CD4-positive, alpha-beta T cell treated with Interleukin-10 for 1 hour (primary cell): ENCODE results near the gene ATXN2.
"Not testable (repeated sequence)": the region's sequence is repeated elsewhere in the genome, so short reads cannot be mapped to it uniquely, and the experiment has no call there.

ENCODE experiments used
- DNase-seq: peaks from one replicate; pipeline ENCODE4 v3.0.0-alpha.2; 2020

The ATXN2 gene

GRCh38 chr12:111599453-111600204 is 514 bp upstream of the ATXN2 start:
- DNase-seq = peak; percentile 89

GRCh38 chr12:111597831-111598636 is 1.1 kb downstream of the ATXN2 start:
- peak; percentile 26 for DNase-seq

- peak; percentile 16 for DNase-seq
Measured at GRCh38 chr12:111596985-111597830, 1.9 kb downstream of the ATXN2 start.

GRCh38 chr12:111595341-111595835 is 3.7 kb downstream of the ATXN2 start:
- not testable (repeated sequence) for DNase-seq

- not testable (repeated sequence) for DNase-seq
Measured at GRCh38 chr12:111591399-111592010, 7.6 kb downstream of the ATXN2 start.

GRCh38 chr12:111590552-111590951 is 8.6 kb downstream of the ATXN2 start:
- DNase-seq = no peak

- DNase-seq = no peak
Measured at GRCh38 chr12:111589601-111590000, 9.5 kb downstream of the ATXN2 start.

- DNase-seq = no peak
Measured at GRCh38 chr12:111588010-111588409, 11.1 kb downstream of the ATXN2 start.

GRCh38 chr12:111586986-111587385 is 12.1 kb downstream of the ATXN2 start:
- DNase-seq = no peak

GRCh38 chr12:111585690-111586089 is 13.4 kb downstream of the ATXN2 start:
- DNase-seq = no peak

GRCh38 chr12:111584959-111585358 is 14.2 kb downstream of the ATXN2 start:
- DNase-seq = no peak

- not testable (repeated sequence) for DNase-seq
Measured at GRCh38 chr12:111583506-111583905, 15.6 kb downstream of the ATXN2 start.

- DNase-seq = no peak
Measured at GRCh38 chr12:111582133-111582747, 16.9 kb downstream of the ATXN2 start.

- no peak for DNase-seq
Measured at GRCh38 chr12:111581434-111582132, 17.5 kb downstream of the ATXN2 start.

GRCh38 chr12:111580737-111581136 is 18.4 kb downstream of the ATXN2 start:
- DNase-seq = no peak

GRCh38 chr12:111580119-111580425 is 19.0 kb downstream of the ATXN2 start:
- no peak for DNase-seq

- no peak for DNase-seq
Measured at GRCh38 chr12:111578971-111579340, 20.2 kb downstream of the ATXN2 start.

GRCh38 chr12:111578276-111578970 is 20.7 kb downstream of the ATXN2 start:
- DNase-seq = no peak

GRCh38 chr12:111574797-111575443 is 24.2 kb downstream of the ATXN2 start:
- DNase-seq = no peak

GRCh38 chr12:111573476-111573875 is 25.6 kb downstream of the ATXN2 start:
- no peak for DNase-seq
